HG03520 (cell line): ENCODE data around the gene EXOC1.

Source experiments
- ATAC-seq: cut with Tn5 transposase; IDR thresholded peaks from one replicate; pipeline ENCODE4 v1.9.1; 2021; ENCODE audit warnings: mild to moderate bottlenecking, moderate library complexity; ENCODE audit not compliant: unreplicated experiment

The EXOC1 gene

GRCh38 chr4:55854129-55854528 lies 681 bp downstream of the EXOC1 start:
- ATAC-seq, result no peak

GRCh38 chr4:55857586-55857985 lies 4.1 kb downstream of the EXOC1 start:
- ATAC-seq, result no peak

GRCh38 chr4:55859711-55860110 lies 6.3 kb downstream of the EXOC1 start:
- no peak for ATAC-seq

- ATAC-seq, result no peak
Measured at GRCh38 chr4:55864577-55865223, 11.3 kb downstream of the EXOC1 start.

GRCh38 chr4:55865228-55865806 lies 11.9 kb downstream of the EXOC1 start:
- no peak for ATAC-seq

GRCh38 chr4:55866290-55866907 lies 13.0 kb downstream of the EXOC1 start:
- ATAC-seq, result peak; percentile 72

- ATAC-seq, result peak; percentile 87
Measured at GRCh38 chr4:55866973-55867574, 13.6 kb downstream of the EXOC1 start.

GRCh38 chr4:55868581-55869090 lies 15.2 kb downstream of the EXOC1 start:
- no peak for ATAC-seq

- no peak for ATAC-seq
Measured at GRCh38 chr4:55871299-55871800, 17.9 kb downstream of the EXOC1 start.

GRCh38 chr4:55874831-55875230 lies 21.4 kb downstream of the EXOC1 start:
- no peak for ATAC-seq

- ATAC-seq, result no peak
Measured at GRCh38 chr4:55876387-55876786, 22.9 kb downstream of the EXOC1 start.

GRCh38 chr4:55879224-55879623 lies 25.8 kb downstream of the EXOC1 start:
- ATAC-seq, result no peak

- ATAC-seq, result no peak
Measured at GRCh38 chr4:55880652-55881280, 27.3 kb downstream of the EXOC1 start.

- no peak for ATAC-seq
Measured at GRCh38 chr4:55884093-55884850, 30.8 kb downstream of the EXOC1 start.

GRCh38 chr4:55884851-55885219 lies 31.4 kb downstream of the EXOC1 start:
- ATAC-seq, result no peak

- no peak for ATAC-seq
Measured at GRCh38 chr4:55887594-55887993, 34.1 kb downstream of the EXOC1 start.

GRCh38 chr4:55892156-55892555 lies 38.7 kb downstream of the EXOC1 start:
- ATAC-seq, result no peak

GRCh38 chr4:55896622-55897021 lies 43.2 kb downstream of the EXOC1 start:
- no peak for ATAC-seq

GRCh38 chr4:55902677-55903076 lies 49.2 kb downstream of the EXOC1 start:
- ATAC-seq, result no peak

- no peak for ATAC-seq
Measured at GRCh38 chr4:55903577-55903976, 50.1 kb downstream of the EXOC1 start.

- no peak for ATAC-seq
Measured at GRCh38 chr4:55904576-55904975, 51.1 kb downstream of the EXOC1 start.
